ENCODE data around the gene LDLRAD4.
A peak's percentile ranks its signal among the peaks of the same experiment; 100 is the strongest.

Gene LDLRAD4

DNA sequence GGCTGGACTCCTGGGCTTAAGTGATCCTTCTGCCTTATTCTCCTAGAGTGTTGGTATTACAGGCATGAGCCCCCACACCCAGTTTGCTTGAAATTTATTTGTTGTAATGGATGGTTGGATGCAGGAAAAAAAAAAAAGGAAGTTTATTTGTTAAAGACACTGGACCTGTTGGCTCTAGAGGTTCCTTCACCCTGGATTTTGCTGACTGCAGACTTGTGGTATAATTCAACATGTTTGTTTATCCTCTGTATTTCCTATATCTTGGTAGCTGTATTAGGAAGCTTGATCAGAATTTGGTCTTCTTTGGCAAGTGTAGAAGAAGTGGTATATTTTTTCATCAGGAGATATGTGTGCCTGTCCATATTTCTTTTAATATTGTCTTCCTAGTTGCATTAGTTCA lies 138.7 kb downstream of the LDLRAD4 start:
- DNase-seq: no peak

DNA sequence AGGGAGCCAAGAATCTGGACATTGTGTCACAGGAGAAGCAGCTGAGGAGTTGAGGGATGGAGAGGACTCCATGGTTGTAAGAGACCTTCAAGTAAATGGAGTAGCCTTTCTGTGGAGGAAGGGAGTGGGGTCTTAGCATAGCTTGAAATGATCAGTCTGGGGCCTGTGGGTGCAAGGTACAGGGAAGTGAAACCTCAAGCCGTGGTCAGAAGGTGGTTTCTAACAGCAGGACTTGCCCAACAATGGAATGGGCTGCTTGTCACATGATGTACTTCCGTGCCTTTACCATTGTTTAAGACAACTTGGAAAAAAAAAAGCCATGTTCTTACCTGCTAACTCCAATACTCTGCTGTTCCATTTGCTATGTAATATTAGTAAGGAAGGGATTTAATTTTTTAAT lies 140.7 kb downstream of the LDLRAD4 start:
- no peak for DNase-seq

DNA sequence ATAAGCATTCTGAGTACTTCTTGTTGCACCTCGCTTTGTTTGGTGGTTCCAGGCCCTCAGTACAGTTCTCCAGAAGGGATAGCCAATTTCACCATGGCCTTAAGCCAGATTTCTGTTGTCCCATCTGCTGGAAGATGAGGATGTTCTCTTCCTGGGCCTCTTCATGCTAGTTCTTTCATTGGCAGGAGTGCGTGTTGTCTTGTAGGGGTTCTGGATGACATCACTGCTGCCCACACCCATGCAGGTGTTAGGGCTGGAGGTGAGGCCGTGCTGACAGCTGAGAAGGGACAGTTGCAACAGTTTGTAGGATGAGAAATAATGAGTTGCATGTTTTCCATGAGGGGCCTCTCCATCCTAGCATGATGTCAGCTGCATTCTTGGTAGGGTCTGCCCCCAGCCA lies 142.9 kb downstream of the LDLRAD4 start:
- no peak for DNase-seq

DNA sequence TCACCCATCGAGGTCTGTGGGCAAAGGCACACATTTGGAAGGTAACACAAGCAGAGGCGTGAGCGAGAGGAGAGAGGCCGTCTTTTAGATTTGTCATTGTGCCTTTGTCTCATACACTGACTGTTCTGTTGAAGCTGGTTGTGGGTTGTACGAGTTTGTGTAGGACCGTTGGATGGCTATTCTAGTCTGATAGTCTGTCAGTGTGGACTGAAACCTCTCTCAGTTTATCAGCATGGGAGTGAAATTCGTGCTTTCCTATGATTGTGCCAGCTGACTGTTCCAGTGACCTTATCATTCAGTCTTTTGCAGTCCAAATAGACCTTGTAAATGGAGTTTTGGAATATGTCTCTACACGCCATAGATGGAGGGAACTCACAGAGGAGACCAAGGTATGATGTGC lies 143.5 kb downstream of the LDLRAD4 start:
- DNase-seq: no peak

DNA sequence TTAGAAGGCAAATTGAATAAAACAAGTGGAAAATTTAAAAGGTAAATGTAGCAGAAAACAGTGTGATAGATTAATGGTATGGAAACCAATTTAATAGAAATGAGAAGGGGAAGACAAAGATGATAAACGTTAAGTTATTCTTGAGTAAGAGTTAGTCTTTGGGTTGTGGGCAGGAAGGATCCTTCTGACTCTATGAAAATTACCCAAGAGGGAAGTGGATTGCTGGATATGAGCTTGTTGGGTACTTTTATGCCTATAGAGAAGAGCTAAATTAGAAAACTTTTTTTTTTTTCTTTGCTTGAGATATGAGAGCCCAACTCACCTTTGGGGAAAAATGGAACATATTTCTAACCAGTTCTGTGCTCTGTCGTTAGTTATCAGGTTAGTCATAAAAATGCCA lies 144.0 kb downstream of the LDLRAD4 start:
- DNase-seq: no peak

DNA sequence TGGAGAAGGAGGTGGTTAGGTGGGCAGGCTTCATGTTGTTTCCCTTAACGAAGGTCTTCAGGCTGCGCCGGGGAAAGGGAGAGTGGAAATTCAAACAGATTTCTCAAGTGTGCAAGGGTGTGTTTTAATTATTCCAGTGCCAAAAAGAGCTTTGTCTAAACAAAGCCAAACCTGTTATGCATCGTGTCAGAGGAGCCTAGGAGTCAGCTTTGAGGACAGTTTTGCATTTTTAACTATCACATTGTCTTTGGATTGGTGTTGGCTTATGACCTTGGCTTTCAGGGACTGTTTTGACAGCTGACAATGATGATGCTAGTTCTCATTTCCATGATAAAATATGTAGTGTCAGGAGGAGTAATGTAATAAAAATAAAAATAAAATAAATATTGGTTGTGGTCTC lies 144.8 kb downstream of the LDLRAD4 start:
- no peak for DNase-seq

DNA sequence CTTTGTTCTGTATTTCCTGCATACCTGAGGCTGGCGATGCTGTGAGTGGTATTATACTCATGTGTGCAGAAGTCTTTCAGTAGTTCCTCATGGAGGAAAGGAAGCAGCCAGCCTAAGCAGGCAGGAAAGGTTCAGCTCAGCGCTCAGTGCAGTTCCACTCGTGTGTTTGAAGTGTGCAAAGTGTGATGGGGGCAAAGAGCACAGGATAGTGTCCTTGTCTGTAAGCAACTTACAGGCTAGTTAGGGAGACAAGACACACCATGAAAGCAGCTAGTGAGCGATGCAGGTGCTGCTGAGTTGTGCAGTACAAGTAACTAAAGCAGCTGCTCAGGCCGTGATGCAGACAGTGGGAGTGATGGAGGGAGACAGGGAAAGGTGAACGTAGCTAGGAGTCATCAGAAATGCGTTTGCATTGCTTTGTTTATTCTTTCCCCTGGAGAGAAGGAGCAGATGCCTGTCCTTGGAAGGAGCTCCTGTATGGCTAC lies 146.2 kb downstream of the LDLRAD4 start:
- no peak for DNase-seq

DNA sequence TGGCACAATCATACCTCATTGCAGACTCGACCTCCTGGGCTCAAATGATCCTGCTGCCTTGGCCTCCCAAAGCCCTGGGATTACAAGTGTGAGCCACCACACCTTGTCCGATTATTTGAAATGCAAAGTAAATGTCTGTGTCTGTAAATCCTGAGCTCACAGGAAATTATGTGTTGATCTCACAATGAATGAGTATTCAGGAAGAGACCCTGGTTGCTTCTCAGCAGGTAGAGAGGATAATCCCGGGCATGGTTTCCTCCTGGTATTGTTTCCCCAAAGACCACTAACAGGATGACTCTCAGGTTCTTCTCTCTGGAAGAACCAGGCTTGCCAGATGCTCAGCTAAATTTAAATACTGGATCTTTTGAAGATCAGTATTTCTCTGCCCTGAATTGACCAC lies 147.6 kb downstream of the LDLRAD4 start:
- no peak for DNase-seq

DNA sequence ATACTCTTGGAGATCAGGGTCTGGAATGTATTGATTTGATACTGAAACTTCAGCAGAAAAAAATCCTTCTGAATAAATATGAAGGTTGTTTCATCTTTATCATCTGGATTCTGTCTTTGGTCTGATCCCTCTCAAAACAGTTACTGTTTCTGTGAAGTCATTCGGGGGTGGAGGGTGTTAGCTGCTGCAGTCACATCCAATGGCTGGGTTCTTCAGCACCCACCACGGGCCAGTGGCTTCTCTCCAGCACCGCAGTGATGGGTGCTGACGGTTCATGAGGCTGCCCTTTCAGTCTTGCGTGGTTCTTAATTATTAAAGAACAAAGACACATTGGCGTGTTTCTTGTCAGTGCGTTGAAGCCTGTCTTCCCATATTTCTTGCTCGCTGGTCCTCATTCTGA lies 148.0 kb downstream of the LDLRAD4 start:
- DNase-seq: no peak

DNA sequence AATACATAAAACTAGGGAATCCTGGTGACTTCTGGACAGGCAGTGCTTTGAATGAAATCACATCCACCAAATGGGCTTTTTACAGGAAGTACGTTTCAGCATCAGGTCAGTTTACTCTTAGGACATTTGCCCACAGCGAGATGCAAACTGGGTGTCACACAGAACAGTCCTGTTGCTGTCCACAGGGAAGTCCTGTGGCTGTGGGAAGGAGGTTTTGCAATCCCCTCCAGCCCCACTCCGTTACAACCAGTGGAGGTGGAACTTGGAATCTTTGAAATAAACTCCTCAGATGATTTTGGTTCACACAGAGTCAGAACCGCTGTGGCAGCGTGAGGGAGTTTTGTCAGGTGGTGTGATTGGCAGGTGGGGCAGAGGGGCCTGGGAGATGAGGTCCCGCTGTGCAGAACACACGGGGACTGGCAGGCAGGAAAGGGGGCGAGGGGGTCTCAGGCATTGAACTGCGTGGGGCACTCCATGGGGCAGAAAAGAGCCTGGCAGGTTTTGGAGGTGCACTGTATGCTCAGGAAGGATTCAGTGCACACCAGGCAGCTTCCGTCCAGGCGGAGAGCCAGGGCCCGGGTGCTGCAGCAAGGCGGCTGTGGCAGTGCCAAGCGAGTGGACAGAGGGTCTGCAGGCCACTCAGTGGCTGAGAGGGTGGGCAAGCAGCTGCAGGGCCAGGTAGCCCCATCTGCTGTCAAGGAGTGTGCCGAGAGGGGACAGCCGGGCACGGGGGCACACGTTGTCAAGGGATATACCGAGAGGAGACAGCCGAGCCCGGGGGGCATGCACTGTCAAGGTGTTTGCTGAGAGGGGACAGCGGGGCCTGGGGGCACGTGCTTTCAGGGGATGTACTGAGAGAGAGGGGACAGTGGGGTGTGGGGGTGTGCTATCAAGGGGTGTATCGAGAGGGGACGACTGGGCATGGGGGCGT lies 148.7 kb downstream of the LDLRAD4 start:
- DNase-seq: no peak

DNA sequence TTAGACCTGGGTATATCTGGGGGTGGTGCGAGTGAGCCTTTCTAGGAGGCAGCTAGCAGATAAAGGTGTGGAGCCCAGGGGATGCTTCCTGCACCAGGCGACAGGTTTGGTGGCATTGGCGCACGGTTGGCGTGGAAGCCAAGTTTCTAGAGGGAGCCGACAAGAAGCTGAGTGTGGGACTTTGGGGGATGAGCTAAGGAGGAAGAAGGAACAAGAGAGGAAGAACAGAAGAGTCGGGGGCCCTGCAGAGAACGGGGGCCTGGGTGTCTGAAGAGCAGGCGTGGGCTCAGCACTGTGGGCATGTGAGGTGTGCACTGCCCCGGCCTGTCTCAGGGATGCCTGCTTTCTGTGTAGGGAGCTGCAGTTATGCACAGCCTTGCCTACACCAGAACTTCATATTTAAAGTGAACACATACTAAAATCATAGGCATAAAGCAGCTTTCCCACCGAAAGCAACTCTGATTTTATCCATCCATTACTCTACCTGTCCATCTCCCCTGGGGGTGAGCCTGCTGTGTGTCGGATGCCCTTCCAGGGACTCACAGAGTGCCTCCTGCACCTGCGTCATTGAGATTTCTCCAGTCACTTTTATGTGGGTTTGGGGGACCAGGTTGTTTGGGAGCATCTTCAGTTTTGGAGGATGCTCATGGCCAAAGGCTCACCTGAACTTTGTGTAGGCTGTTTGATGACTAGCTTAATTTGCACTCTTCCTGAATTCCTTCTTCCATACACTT lies 149.7 kb downstream of the LDLRAD4 start:
- no peak for DNase-seq

DNA sequence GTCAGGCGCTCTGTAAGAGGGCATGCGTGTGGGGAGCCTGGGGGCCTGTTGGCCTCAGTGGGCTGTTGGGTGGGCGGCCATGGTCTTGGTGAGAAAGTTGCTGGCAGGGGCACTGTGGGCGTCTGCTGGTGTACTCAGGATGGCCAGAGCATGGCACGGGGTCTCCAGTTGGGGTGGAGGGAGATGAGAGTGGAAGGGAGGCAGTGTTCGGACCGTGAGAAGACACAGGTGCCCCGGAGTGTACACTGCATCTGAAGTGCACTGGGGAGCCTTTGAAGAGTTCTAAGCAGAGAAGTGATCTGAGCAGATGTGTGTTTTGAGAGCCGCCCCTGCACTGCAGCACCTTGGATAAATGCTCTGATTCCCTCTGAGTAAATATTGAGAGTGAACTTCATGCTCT lies 150.8 kb downstream of the LDLRAD4 start:
- no peak for DNase-seq

DNA sequence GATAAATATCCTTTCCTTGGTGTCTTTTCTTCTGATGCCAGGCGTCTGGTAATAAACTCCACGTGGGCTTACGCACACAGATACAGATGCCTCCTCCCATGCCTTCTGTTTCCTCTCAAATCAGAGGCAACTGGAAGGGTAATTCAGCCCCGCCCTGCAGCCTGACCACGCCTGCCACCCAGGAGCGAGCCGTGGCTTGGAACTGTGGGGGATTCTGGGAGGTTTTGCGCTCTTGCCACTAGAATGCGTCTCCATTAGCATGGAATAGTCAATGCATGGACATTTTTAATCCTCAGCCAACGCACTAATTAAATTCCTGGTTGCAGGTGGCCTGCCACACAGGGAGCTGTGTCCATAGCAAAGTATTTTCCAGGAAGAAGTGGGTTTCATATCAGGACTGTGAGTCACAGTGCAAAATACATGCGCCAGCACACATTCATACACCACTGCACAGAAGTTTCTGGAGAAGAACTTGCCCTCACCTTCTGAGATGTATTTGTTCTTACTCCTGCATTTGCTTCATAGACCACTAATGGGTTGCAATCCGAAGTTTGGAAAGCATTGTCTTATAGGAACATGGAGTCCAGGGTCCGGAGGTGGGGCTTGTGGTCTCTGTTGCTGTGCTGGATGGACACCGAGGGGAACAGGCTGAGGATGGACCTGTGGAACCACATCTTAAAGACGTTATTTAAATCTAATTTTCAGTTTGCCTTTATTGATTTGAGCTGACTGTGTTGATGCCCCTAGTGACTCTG lies 151.4 kb downstream of the LDLRAD4 start:
- DNase-seq: peak; percentile 43

DNA sequence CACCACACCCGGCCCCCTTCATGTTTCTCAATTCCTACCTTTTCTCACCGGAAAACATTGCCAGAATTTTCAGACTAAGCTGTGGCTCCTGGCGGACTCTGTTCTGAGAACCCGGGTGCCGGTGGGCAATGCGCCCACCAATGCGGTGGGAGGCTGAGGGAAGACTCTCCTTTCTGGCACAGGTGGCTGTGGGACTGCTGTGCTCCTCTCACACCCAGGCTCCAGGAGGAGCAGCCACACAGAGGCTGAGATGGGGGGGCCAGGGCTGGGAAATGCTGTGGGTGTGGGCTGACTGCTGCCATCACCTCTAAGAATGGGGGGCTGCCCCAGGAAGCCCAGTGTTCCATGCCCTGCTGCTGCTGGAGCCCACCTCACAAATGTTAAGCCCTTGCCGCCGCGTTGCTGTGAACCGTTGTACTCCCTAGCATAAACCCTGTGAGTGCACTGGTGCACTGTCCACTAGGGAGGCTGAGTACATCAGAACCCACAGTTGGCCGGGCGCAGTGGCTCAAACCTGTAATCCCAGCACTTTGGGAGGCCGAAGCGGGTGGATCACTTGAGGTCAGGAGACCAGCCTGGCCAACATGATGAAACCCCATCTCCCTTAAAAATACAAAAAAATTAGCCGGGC lies 152.6 kb downstream of the LDLRAD4 start:
- no peak for DNase-seq

DNA sequence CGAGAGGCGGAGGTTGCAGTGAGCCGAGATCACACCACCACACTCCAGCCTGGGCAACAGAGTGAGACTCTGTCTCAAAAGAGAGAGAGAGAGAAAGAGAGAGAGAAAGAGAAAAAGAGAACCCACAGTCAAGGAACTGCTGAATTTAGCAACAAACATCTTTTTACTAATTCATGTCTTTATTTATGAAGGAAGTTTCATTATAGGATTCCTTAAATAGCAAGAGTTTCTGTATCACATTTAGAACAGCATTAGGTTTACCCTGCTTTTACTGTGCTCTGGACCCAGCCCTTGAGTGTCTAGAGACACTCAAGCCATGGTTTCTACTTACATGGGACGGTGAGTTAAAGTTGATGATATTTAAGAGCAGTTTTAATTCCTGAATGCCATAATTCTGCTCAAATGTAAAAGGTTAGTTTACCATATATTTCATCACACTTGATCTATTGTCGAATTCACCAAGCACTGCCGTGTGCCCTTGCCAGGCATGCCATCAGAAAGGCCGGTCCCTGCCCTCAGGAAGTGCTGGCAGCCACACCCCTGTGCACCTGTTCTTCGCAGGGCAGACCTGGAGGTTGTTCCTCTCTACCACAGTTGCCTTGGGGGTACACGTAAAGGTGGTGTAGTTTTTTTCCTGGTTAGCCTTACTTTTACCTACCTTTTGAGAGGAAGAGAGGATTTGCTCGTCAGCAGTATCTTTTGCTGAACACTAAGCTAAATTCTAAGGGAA lies 153.3 kb downstream of the LDLRAD4 start:
- DNase-seq: no peak

DNA sequence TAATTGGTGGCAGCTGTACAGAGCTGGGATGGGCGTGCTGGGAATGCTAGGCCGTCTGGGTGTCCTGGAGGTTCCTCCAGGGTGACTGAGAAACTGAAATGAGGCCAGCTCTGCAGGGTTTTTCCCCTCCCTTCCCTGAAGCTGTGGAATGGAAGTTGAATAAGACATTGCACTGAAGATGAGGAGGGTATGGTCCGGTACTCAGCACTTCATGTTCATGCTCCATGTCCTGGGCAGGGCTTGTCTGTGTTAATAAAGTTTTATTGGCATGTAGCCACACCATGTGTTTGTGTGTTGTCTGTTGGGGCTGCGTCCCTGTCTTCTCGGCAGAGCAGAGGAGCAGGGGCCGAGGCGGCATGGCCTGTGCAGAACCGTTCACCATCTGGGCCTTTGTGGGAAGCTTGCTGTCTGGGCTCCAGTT lies 154.0 kb downstream of the LDLRAD4 start:
- DNase-seq: no peak

DNA sequence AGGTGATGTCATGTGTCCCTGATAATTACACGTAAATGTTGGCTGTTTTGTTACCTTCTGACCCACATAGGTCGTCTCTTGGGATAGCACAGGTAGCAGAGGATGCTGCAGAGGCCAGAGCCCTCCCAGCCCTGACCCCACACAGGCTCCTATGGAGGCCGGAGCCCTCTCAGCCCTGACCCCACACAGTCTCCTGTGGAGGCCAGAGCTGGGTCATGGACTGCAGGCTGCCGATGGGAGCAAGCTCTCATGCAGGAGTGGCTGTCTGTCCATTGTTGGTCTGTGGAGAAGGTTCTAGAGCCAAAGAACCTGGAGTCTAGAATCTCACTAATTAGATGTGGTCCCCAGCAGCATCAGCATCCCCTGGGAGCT lies 155.5 kb downstream of the LDLRAD4 start:
- no peak for DNase-seq

DNA sequence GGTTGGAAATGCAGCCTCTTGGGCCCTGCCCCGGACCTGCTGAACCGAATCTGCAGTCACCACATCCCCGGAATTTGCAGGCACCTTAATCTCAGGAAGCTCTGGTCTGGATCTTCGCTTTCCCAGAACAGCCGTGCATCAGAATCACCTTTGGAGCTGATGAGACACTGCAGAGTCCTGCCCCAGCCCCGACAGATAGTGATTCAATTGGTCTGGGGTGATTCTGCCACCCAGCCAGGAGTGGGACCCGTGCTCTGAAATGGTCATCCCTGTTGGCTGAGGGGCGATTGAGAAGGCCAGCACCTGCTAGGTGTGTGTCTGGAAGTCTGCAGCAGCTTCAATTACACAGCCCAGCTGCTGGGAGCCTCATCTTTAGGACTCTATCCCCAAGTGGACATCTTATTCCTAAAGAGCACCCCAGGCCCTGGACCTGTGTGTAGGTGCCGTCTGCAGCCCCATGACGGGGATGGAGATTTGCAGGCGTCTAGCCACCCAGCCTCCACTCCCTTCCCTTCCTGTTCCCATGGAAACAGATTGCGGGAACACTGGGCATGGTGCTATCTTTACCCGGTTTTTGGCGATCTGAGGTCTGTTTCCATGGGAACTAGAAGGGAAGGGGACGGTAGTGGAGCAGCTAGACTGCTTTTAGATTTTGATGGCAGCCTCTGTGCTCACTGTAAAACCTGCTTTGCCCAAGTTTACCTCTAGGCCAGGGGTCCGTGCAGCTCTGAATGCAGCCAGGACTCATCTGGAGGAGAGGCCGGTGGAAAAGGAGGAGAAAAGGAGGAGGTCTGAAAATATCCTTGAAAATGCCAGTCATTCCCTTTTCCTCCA lies 156.1 kb downstream of the LDLRAD4 start:
- no peak for DNase-seq

DNA sequence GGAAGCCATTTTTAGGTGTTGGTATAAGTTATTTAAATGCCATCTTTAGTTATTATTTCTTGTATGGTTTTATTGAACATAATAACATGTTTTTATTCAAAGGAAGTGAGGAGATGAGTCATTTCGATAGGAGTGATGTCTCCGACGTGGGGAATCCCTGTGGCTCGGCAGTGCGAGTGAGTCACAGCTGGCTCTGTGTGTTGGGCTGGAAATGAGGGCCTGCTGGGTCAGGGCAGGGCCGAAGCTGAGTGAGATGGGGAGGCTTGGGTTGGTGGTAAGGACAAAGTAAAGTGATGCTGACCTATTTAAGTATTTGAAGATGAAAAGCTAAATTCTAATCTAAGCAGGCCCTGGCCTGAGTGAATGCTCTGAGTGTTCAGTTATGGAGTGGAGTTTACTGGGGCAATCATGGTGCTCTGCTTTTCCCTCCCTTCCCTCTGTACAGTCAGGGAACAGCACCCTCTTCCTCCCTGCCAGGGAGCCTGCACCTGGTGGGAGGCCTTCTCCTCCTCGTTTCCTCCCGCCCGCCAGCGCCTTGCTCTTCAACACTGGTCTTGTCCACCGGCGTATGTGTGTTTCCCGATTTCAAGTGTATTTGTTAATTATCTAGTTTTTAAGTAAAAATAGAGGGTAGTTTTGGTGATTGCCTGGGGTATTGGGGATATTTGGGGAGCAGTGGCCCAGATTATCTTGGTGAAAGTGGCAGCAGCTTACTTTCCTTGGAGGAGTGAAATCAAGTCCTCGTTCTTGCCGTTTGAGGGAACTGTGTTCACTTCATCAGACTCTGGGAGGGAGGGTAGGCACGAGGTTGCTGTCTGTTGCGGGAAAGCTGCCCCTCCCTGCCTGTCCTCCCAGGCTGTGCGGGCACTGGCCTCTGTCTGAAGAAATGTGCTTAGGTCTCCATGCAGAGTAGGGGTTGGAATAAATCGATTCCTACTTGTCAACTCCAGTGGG lies 157.0 kb downstream of the LDLRAD4 start:
- no peak for DNase-seq

DNA sequence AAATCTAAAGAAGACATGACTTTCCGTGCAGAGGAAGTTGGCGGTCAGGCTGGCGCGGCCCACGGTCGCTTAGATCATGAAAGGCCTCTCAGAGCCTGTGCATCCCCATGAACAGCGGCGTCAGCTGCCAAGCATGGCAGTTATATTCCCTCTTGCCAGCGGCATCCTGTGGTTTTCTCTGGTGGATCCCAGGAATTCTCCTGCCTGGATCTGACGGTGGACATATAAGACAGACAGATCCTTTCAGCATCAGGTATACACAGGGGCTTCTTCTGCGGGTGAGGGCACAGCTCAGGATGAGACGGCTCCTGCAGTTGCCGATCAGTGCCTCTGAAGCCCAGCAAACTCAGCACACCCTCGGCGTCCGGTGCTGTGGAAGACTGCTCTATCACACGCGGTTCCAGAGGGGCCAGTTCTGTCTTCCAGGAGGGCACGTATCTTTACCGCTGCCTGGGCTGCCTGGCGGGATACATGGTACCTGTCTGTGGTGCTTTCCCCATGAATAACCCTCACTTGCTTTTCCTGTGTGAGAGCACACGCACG lies 157.8 kb downstream of the LDLRAD4 start:
- DNase-seq: no peak
